ENCODE data around the gene PHF1.

The PHF1 gene

GRCh38 chr6:33430991-33431879 lies 20.4 kb downstream of the PHF1 start:
- DNase-seq (ENCODE audit: low read depth in 2 of 2, low spot score in 1 of 2): peak; percentile 62 to 69

GRCh38 chr6:33431880-33432541 lies 21.2 kb downstream of the PHF1 start:
- no peak for DNase-seq (ENCODE audit: low read depth in 2 of 2, low spot score in 1 of 2)

DNA sequence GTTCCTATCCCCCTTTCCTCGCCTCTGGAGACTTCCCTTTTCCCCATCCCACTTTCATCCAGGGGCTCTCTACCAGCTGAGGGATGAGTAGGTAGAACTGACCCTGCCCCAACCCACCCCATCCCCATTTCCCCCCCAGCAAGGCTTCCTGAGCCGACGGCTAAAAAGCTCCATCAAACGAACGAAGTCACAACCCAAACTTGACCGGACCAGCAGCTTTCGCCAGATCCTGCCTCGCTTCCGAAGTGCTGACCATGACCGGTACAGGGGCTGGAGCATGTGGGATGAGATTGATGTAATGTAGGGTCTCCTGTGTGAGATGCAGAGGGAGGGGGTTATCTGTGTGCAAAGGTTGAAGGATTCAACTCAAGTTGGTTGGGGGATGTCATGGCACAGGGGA lies 21.7 kb downstream of the PHF1 start:
- DNase-seq (ENCODE audit: low read depth in 2 of 2, low spot score in 1 of 2): no peak

DNA sequence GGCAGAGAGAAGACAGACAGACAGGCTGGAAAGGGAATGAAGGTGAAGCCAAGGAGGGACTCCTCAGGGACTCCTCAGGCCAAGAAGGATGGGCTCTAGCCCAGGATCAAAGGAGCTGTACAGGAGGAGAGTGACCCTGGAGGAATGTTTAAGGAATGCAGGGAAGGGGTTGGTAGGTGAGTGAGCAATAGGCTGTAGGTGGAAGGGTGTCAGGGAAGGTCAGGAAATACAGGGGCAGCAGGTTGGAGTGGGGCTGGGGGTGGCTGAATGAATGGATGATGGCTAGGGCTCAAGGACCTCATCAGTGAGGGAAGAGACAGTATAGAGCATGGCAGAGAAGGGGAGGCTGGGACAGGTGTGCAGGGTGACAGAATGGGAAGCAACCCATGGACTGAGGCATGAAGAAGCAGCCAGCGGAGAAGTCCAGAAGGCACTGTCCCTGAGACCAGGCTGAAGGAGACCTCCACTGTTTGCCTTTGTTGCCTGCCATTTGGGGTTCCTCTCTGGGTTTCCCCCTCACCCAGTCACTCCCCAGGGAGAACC lies 22.3 kb downstream of the PHF1 start:
- no peak for DNase-seq (ENCODE audit: low read depth in 2 of 2, low spot score in 1 of 2)

DNA sequence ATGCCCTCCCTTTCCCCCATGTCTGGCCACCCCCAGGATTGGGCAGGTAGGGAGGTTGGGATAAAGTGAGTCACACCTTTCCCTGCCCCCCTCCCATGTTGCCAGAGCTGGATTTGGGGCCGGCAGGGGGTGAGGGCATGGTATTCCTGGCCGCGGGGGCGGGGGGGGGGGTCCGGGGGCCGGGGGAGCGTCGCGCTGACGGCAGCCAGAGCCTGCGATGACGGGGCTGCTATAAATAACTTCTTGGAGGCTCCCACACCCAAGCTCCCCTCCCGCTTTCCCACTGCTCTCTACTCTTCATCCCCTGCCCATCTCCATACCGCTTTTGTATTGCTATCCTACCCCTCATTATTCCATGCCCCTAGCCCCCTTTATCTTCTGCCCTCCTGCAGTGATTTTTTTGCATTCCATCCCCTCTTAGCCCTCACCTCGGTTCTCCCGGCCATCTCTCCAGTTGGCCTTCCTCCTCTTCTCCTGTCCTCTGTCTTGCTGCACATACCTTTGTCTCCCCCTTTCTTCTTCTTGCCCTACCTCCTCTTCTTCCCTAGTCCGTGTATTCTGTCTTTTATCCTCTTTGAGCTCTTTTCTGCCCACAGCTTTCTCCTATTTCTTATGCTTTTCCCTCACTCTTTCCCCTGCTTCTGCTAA lies 22.9 kb downstream of the PHF1 start:
- DNase-seq (ENCODE audit: low read depth in 2 of 2, low spot score in 1 of 2): no peak

- no peak for DNase-seq (ENCODE audit: low read depth in 2 of 2, low spot score in 1 of 2)
Observed at GRCh38 chr6:33434961-33435360, 24.1 kb downstream of the PHF1 start.

DNA sequence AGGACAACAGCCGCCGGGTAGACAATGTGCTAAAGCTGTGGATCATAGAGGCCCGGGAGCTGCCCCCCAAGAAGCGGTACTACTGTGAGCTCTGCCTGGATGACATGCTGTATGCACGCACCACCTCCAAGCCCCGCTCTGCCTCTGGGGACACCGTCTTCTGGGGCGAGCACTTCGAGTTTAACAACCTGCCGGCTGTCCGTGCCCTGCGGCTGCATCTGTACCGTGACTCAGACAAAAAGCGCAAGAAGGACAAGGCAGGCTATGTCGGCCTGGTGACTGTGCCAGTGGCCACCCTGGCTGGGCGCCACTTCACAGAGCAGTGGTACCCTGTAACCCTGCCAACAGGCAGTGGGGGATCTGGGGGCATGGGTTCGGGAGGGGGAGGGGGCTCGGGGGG lies 26.9 kb downstream of the PHF1 start:
- DNase-seq (ENCODE audit: low read depth in 2 of 2, low spot score in 1 of 2): no peak

DNA sequence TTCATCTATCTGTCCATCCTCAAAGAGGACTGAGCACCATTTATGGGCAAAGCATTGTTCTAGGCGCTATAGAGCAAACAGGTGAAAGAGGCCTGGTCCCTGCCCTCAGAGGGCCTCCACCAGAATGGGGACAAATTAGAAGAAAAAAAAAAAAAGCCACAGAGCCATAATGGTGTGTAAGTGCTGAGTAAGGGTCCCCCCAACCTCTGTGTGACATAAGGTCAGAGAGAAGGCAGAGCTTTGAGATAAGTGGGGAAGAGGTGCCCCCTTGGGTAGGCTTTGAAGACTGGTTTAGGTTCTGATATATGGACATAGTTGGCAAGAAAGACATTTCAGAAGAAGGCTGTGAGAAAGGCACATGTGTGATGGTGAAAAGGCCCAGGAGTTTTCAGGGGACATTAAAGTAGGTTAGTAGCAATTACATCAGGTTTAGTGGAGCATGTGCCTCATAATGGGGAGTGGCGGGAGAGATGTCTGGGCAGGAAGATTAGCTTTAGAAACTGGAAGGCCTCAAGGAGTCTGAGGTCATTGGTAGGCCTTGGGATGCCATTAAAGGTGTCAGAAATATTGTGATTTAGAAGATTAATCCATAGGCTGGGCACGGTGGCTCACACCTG lies 28.3 kb downstream of the PHF1 start:
- DNase-seq (ENCODE audit: low read depth in 2 of 2, low spot score in 1 of 2): no peak

DNA sequence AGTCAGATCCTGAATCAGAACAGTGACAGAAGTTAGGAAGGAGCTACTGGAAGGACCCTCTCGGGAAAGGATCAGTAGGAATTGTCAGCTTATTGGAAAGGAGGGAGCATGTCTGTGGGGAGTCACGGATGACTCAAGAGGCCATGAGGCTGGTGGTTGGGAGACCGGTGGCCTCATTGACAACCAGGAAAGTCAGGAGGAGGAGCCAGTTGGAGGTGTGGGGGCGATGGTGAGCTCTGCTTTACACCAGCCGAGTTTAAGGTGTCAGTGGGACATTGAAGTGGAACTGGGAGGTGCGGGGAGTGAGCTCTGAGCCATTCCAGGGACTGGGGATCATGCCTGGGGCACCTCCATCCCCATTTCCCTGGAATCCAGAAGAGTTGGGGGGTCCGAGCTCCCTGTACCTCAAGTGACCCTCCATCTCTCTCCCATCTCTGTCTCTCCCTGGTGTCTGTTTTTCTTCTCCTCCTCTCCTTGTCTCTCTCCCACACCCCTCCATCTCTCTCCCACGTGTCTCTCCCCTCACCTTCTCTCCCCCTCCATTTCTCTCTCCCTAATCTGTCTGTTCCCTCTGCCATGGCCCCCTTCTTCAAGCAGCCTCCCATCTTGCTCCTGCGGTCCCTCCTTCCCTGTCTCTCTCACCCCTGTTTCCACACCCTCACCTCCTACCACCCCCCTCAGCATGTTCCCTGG lies 29.3 kb downstream of the PHF1 start:
- DNase-seq (ENCODE audit: low read depth in 2 of 2, low spot score in 1 of 2): no peak

- DNase-seq (ENCODE audit: low read depth in 2 of 2, low spot score in 1 of 2): no peak
Observed at GRCh38 chr6:33440649-33441309, 30.0 kb downstream of the PHF1 start.

GRCh38 chr6:33441457-33441856 lies 30.6 kb downstream of the PHF1 start:
- DNase-seq (ENCODE audit: low read depth in 2 of 2, low spot score in 1 of 2): no peak

GRCh38 chr6:33442283-33442682 lies 31.5 kb downstream of the PHF1 start:
- DNase-seq (ENCODE audit: low read depth in 2 of 2, low spot score in 1 of 2): no peak

DNA sequence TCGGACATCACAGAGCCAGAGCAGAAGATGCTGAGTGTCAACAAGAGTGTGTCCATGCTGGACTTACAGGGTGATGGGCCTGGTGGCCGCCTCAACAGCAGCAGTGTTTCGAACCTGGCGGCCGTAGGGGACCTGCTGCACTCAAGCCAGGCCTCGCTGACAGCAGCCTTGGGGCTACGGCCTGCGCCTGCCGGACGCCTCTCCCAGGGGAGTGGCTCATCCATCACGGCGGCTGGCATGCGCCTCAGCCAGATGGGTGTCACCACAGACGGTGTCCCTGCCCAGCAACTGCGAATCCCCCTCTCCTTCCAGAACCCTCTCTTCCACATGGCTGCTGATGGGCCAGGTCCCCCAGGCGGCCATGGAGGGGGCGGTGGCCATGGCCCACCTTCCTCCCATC lies 32.2 kb downstream of the PHF1 start:
- DNase-seq (ENCODE audit: low read depth in 2 of 2, low spot score in 1 of 2): no peak

GRCh38 chr6:33443619-33444504 lies 33.0 kb downstream of the PHF1 start:
- no peak for DNase-seq (ENCODE audit: low read depth in 2 of 2, low spot score in 1 of 2)

- DNase-seq (ENCODE audit: low read depth in 2 of 2, low spot score in 1 of 2): no peak
Observed at GRCh38 chr6:33445119-33445603, 34.3 kb downstream of the PHF1 start.

- DNase-seq (ENCODE audit: low read depth in 2 of 2, low spot score in 1 of 2): no peak
Observed at GRCh38 chr6:33446356-33446755, 35.5 kb downstream of the PHF1 start.

- DNase-seq (ENCODE audit: low read depth in 2 of 2, low spot score in 1 of 2): no peak
Observed at GRCh38 chr6:33450434-33450833, 39.6 kb downstream of the PHF1 start.

GRCh38 chr6:33451606-33452005 lies 40.8 kb downstream of the PHF1 start:
- DNase-seq (ENCODE audit: low read depth in 2 of 2, low spot score in 1 of 2): no peak

DNA sequence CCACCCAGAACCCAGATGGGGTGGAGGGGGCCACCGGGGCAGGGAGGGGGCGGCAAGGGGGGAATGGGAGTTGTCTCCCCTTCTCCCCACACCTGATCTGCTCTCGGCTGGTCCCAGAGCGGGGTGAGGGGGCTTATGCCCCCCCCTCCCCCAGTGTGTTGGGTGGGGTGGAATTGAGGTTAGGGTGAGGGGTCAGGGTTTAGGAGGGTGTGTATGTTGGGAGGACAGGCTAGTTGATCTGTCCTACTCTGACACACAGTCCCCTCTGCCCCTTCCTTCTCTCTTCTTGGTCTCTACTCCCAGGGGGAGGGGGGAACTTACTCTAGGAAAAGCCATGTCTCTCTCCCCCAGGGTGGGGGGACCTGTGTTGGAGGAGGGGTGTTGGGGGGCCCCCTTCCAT lies 41.7 kb downstream of the PHF1 start:
- no peak for DNase-seq (ENCODE audit: low read depth in 2 of 2, low spot score in 1 of 2)
